Smooth muscle cell (in vitro differentiated cells): ENCODE measurements around the gene KNDC1. TPM values are rescaled to one million over a fixed set of nuclear protein-coding genes. Genes with fewer than 3 reads are reported as not detected.

Experiments
- DNase-seq: peaks from one replicate; lab custom pipeline; 2025; ENCODE audit not compliant: unreplicated experiment; lab: John Stamatoyannopoulos, UW
- H2AFZ ChIP-seq: fragments of 200-600 bp; sonication (generic); 2 replicates; pipeline ENCODE4 v1.6.0; 2016; ENCODE audit warnings: antibody characterized with exemption, low read depth, mild to moderate bottlenecking
- H3F3A ChIP-seq: fragments of 200-600 bp; sonication (generic); 2 replicates; pipeline ENCODE4 v1.6.0; 2017; ENCODE audit warnings: antibody characterized with exemption, low read depth
- H3K27ac ChIP-seq: fragments of 200-600 bp; sonication (generic); 2 replicates; pipeline ENCODE4 v1.5.1; 2016; ENCODE audit warnings: low read depth, mild to moderate bottlenecking
- H3K27me3 ChIP-seq: fragments of 200-600 bp; sonication (generic); 2 replicates; pipeline ENCODE4 v1.6.1; 2016; ENCODE audit warnings: low read depth, mild to moderate bottlenecking
- H3K36me3 ChIP-seq: fragments of 200-600 bp; sonication (generic); 2 replicates; pipeline ENCODE4 v1.5.1; 2016; ENCODE audit warnings: low read depth
- H3K4me1 ChIP-seq: fragments of 200-600 bp; sonication (generic); 2 replicates; pipeline ENCODE4 v1.5.1; 2016; ENCODE audit warnings: low read depth
- H3K4me2 ChIP-seq: fragments of 200-600 bp; sonication (generic); 2 replicates; pipeline ENCODE4 v1.6.0; 2016; ENCODE audit warnings: mild to moderate bottlenecking
- H3K4me3 ChIP-seq: fragments of 200-600 bp; sonication (generic); 2 replicates; pipeline ENCODE4 v1.5.1; 2016; ENCODE audit warnings: mild to moderate bottlenecking
- H3K79me2 ChIP-seq: fragments of 200-600 bp; sonication (generic); 2 replicates; pipeline ENCODE4 v1.6.0; 2016; ENCODE audit warnings: low read depth, mild to moderate bottlenecking
- H3K9ac ChIP-seq: fragments of 200-600 bp; sonication (generic); 2 replicates; pipeline ENCODE4 v1.6.0; 2016; ENCODE audit warnings: low read depth
- H3K9me3 ChIP-seq: fragments of 200-600 bp; sonication (generic); replicated peaks from 2 replicates; pipeline ENCODE4 v1.5.1; 2016; ENCODE audit warnings: low read depth
- H4K20me1 ChIP-seq: fragments of 200-600 bp; sonication (generic); 2 replicates; pipeline ENCODE4 v1.6.0; 2016; ENCODE audit warnings: low read depth
- WGBS: methylation state at CpG from one replicate; pipeline ENCODE4 v1.1.7; 2016; ENCODE audit warnings: low lambda C conversion rate; 5-methylcytosine and 5-hydroxymethylcytosine counted together
- polyA plus RNA-seq: library from polyadenylated mRNA; unstranded; fragments of >200 nt; fragmentation: Nextera tagmentation; extraction: Ambion mirVana; gene quantifications from 2 replicates; pipeline ENCODE4 v1.2.1, GENCODE V29; 2016
- total RNA-seq: library from RNA; depleted of rRNA; stranded (reverse); fragments of >200 nt; gene quantifications from 2 replicates; pipeline ENCODE4 v1.2.3, GENCODE V29; 2014
- TF ChIP-seq, protein P1 (sequence below): fragments of 200-600 bp; sonication (generic); IDR thresholded peaks from 2 replicates; pipeline ENCODE4 v1.5.1; 2017; ENCODE audit warnings: borderline replicate concordance, mild to moderate bottlenecking, antibody characterized with exemption; ENCODE audit not compliant: insufficient read depth, poor library complexity, severe bottlenecking

KNDC1 gene
- total and polyA plus RNA-seq, 2 experiments from 2014 or later: 2.3 to 3.1 TPM

DNA sequence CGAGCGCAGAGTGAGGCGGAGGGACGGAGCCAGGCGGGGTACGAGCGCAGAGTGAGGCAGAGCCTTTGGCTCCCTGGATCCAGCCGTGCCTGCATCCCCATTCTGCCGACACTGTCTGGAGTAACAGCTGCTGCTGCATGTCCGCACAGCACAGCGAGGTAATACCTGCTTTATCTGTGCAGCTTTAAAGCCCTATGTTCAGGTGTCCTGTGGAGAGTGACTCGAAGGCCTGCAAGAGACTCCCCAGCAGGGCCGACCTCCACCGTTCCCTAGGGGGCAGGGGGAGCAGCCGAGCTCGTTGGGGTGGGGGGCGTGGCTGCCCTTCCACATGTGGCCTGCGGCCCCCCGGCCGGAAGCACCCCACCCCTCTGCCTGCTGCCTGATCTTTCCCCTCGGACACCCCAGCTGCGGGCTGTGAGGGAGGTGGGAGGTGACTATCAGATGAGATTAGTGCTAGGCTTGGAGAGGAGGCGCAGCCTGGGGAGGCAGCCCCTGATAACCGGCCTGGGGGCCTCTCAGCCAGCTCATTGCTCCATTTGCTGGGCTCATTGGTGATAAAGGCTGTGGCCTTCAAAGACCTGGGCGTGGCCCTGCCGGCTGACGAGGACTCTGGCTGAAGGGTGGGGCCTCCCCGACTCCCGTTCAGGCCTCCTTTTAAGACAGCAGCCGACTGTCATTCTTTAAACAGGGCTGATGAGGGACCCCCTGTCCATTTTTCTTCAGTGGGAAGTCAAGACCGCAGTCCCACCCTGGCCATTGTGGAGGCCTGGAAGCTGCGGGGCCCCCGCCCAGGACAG lies 85.6 kb downstream of the KNDC1 start:
- DNase-seq: no peak
- Histone ChIP-seq H3K79me2 (no peaks in the 10 kb centered on the region), H3K36me3 (no peaks in the 10 kb centered on the region), H3K27me3 (no peaks in the 10 kb centered on the region), H3K9ac (no peak overlapping the region), H3K9me3 (no peaks in the 10 kb centered on the region), H4K20me1 (no peaks in the 10 kb centered on the region), H3K27ac (no peak overlapping the region), H3K4me3 (no peak overlapping the region), H3K4me1 (peaks cover 2% of the 10 kb centered on the region), H3F3A (no peaks in the 10 kb centered on the region), H3K4me2 (no peak overlapping the region), H2AFZ (no peak overlapping the region)
- 64% methylated on average over 26 of the region's 33 CpGs for WGBS
- TF ChIP-seq, protein P1, sequence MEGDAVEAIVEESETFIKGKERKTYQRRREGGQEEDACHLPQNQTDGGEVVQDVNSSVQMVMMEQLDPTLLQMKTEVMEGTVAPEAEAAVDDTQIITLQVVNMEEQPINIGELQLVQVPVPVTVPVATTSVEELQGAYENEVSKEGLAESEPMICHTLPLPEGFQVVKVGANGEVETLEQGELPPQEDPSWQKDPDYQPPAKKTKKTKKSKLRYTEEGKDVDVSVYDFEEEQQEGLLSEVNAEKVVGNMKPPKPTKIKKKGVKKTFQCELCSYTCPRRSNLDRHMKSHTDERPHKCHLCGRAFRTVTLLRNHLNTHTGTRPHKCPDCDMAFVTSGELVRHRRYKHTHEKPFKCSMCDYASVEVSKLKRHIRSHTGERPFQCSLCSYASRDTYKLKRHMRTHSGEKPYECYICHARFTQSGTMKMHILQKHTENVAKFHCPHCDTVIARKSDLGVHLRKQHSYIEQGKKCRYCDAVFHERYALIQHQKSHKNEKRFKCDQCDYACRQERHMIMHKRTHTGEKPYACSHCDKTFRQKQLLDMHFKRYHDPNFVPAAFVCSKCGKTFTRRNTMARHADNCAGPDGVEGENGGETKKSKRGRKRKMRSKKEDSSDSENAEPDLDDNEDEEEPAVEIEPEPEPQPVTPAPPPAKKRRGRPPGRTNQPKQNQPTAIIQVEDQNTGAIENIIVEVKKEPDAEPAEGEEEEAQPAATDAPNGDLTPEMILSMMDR: no peak

DNA sequence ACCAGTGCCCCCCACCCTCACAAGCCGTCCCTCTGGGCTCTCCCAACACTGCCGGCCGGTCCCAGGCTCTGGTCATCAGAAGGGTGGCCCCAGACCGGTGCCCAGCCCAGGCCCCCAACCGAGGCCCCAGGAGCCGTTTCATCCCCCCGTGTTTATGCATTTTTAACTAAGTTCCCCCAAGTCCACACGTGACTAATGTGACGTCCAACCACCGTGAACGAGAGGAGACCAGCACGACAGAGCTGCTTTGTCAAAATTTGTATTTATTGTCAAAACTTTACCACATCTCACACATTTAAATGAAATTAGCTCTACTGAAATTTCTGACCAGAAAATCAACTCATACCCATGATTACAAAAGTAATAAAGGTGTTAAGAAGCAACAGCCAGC lies 86.2 kb downstream of the KNDC1 start:
- peaks cover 2% of the 10 kb centered on the region for H3K4me1 ChIP-seq
- H3K4me2 ChIP-seq: no peak overlapping the region
- H2AFZ ChIP-seq: no peak overlapping the region
- no peaks in the 10 kb centered on the region for H3K27me3 ChIP-seq
- DNase-seq: no peak
- no peaks in the 10 kb centered on the region for H3K79me2 ChIP-seq
- TF ChIP-seq, protein P1: no peak
- H3K4me3 ChIP-seq: no peak overlapping the region
- H4K20me1 ChIP-seq: no peaks in the 10 kb centered on the region
- no peaks in the 10 kb centered on the region for H3K9me3 ChIP-seq
- no peaks in the 10 kb centered on the region for H3K36me3 ChIP-seq
- H3K27ac ChIP-seq: no peak overlapping the region
- 82% methylated on average over 12 of the region's 12 CpGs for whole genome bisulfite sequencing
- no peak overlapping the region for H3K9ac ChIP-seq
- no peaks in the 10 kb centered on the region for H3F3A ChIP-seq

DNA sequence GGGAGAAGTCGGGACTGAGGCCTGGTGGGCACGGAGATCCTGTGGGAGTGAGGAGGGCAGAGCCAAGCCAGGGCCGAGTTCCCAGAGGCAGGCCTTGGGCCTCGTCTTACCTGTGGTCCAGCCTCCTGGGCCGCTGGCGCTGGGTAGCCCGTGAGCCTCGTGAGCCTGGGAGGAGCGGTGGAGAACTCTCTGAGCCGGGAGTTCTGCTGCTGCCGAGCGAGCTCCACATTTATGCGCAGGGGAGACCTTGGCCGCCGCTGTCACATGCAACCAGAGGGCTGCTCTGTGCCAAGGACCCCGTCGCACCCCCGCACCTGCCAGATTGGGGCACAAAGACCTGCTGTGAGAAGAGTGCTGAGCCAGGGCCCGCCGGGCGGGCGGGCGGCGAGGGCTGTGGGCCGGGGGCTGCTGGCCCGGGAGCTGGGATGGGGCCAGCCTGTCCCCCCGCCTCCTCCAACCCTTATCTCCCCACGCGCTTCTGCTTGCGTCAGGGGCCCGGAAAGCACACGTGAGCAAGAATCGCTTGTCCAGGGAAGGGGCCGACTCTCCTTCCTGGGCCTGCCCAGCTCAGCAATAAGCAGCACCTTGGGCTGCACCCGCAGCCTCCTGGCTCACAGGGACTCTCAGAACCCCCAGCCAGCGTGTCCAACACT lies 87.8 kb downstream of the KNDC1 start:
- H3K27ac ChIP-seq: no peak overlapping the region
- H3K4me3 ChIP-seq: no peak overlapping the region
- 91% methylated on average over 34 of the region's 36 CpGs for WGBS
- no peak overlapping the region for H3K4me2 ChIP-seq
- no peak for DNase-seq
- no peak overlapping the region for H2AFZ ChIP-seq
- no peak overlapping the region for H3K9ac ChIP-seq
- no peaks in the 10 kb centered on the region for H3F3A ChIP-seq
- no peaks in the 10 kb centered on the region for H3K27me3 ChIP-seq
- H3K79me2 ChIP-seq: no peaks in the 10 kb centered on the region
- peaks cover 2% of the 10 kb centered on the region for H3K4me1 ChIP-seq
- TF ChIP-seq, protein P1: no peak
- no peaks in the 10 kb centered on the region for H3K36me3 ChIP-seq
- H3K9me3 ChIP-seq: no peaks in the 10 kb centered on the region
- H4K20me1 ChIP-seq: no peaks in the 10 kb centered on the region
